HepG2 (cell line): ENCODE results near the gene IWS1. TPM values are rescaled to one million over a fixed set of nuclear protein-coding genes. Genes with fewer than 3 reads are reported as not detected.

Source experiments
- BRD4 ChIP-seq: sonication (generic); formaldehyde crosslinking; IDR thresholded peaks from 2 replicates; pipeline ENCODE4 v1.4.0; 2020; ENCODE audit warnings: missing genetic modification reagents
- GABPB1 ChIP-seq: IDR thresholded peaks from 2 replicates; pipeline ENCODE4 v1.6.1; 2016; ENCODE audit warnings: mild to moderate bottlenecking, missing genetic modification reagents, moderate library complexity, missing compliant biosample characterization
- HOXD1 ChIP-seq: sonication (generic); formaldehyde crosslinking; IDR thresholded peaks from 2 replicates; pipeline ENCODE4 v1.5.0; 2020; ENCODE audit warnings: missing genetic modification reagents
- KMT2A ChIP-seq: sonication (generic); formaldehyde crosslinking; IDR thresholded peaks from 2 replicates; pipeline ENCODE4 v1.4.0; 2020; ENCODE audit warnings: missing genetic modification reagents
- MAFG ChIP-seq: sonication (generic); formaldehyde crosslinking; IDR thresholded peaks from 2 replicates; pipeline ENCODE4 v1.5.1; 2020; ENCODE audit warnings: mild to moderate bottlenecking, missing genetic modification reagents
- RARA ChIP-seq: IDR thresholded peaks from 2 replicates; pipeline ENCODE4 v1.6.1; 2016; ENCODE audit warnings: missing genetic modification reagents, missing compliant biosample characterization
- RARG ChIP-seq: sonication (generic); formaldehyde crosslinking; IDR thresholded peaks from 2 replicates; pipeline ENCODE4 v1.4.0; 2020; ENCODE audit warnings: low read depth, mild to moderate bottlenecking, missing genetic modification reagents
- SIX4 ChIP-seq: sonication (generic); formaldehyde crosslinking; IDR thresholded peaks from 2 replicates; pipeline ENCODE4 v1.4.0; 2020; ENCODE audit warnings: missing genetic modification reagents
- SSRP1 ChIP-seq: IDR thresholded peaks from 2 replicates; pipeline ENCODE4 v1.6.1; 2016; ENCODE audit warnings: control low read depth
- TOPORS ChIP-seq: sonication (generic); formaldehyde crosslinking; IDR thresholded peaks from 2 replicates; pipeline ENCODE4 v1.8.0; 2023; ENCODE audit warnings: mild to moderate bottlenecking, missing genetic modification reagents
- ZBTB4 ChIP-seq: sonication (generic); formaldehyde crosslinking; IDR thresholded peaks from 2 replicates; pipeline ENCODE4 v1.4.0; 2020; ENCODE audit warnings: missing genetic modification reagents, mild to moderate bottlenecking, borderline replicate concordance
- ZFP1 ChIP-seq: IDR thresholded peaks from 2 replicates; pipeline ENCODE4 v1.6.1; 2016
- ZFY ChIP-seq: sonication (generic); formaldehyde crosslinking; IDR thresholded peaks from 2 replicates; pipeline ENCODE4 v1.4.0; 2020; ENCODE audit warnings: missing genetic modification reagents
- ZHX1 ChIP-seq: sonication (generic); formaldehyde crosslinking; IDR thresholded peaks from 2 replicates; pipeline ENCODE4 v1.8.1; 2022; ENCODE audit warnings: low read depth, mild to moderate bottlenecking, missing genetic modification reagents
- ZMYM2 ChIP-seq: sonication (generic); formaldehyde crosslinking; IDR thresholded peaks from 2 replicates; pipeline ENCODE4 v1.8.0; 2022; ENCODE audit warnings: mild to moderate bottlenecking, missing genetic modification reagents
- ZNF333 ChIP-seq: sonication (generic); formaldehyde crosslinking; IDR thresholded peaks from 2 replicates; pipeline ENCODE4 v1.4.0; 2020; ENCODE audit warnings: mild to moderate bottlenecking, missing genetic modification reagents, borderline replicate concordance
- ZNF337 ChIP-seq: sonication (generic); formaldehyde crosslinking; IDR thresholded peaks from 2 replicates; pipeline ENCODE4 v1.5.1; 2020; ENCODE audit warnings: missing genetic modification reagents, low read depth, mild to moderate bottlenecking, borderline replicate concordance
- ZNF414 ChIP-seq: sonication (generic); formaldehyde crosslinking; IDR thresholded peaks from 2 replicates; pipeline ENCODE4 v1.5.0; 2020; ENCODE audit warnings: missing genetic modification reagents
- ZNF576 ChIP-seq: sonication (generic); formaldehyde crosslinking; IDR thresholded peaks from 2 replicates; pipeline ENCODE4 v1.4.0; 2020; ENCODE audit warnings: mild to moderate bottlenecking, missing genetic modification reagents
- ZNF740 ChIP-seq: sonication (generic); formaldehyde crosslinking; IDR thresholded peaks from 2 replicates; pipeline ENCODE4 v1.4.0; 2020; ENCODE audit warnings: missing genetic modification reagents
- ZNF746 ChIP-seq: sonication (generic); formaldehyde crosslinking; IDR thresholded peaks from 2 replicates; pipeline ENCODE4 v1.8.0; 2022; ENCODE audit warnings: mild to moderate bottlenecking, missing genetic modification reagents
- ZNF749 ChIP-seq: sonication (generic); formaldehyde crosslinking; IDR thresholded peaks from 2 replicates; pipeline ENCODE4 v1.8.0; 2022; ENCODE audit warnings: mild to moderate bottlenecking, missing genetic modification reagents, moderate library complexity, borderline replicate concordance
- polyA plus RNA-seq, 8 experiments: library from polyadenylated mRNA; depleted of rRNA in 3 of 8; stranded (reverse) in 7 of 8; unstranded in 1 of 8; fragments of >200 nt; fragmentation: Illumina TruSeq in 4 of 8; extraction: Trizol in 4 of 8; gene quantifications; 2 replicates each; pipeline versions ENCODE4 v1.2.1 to v1.2.3, GENCODE V29; 2011 to 2016; ENCODE audit warnings: low read depth in 4 of 8, missing spikeins in 1 of 8, mixed read lengths in 1 of 8; ENCODE audit not compliant: insufficient read depth in 1 of 8
- total RNA-seq, 5 experiments: library from RNA; depleted of rRNA; stranded (reverse); fragments of >200 nt; fragmentation: Illumina TruSeq; extraction: Trizol; gene quantifications; 2 replicates each; pipeline ENCODE4 v1.2.3, GENCODE V29; 2016; ENCODE audit warnings: low read depth in 1 of 5

The IWS1 gene
- total and polyA plus RNA-seq, 2 of the 13 experiments (the other 11 are each of a cell fraction or from before 2014, with no cell fraction given) = 28.9 to 62.3 TPM

- TF ChIP-seq RARA (CRISPR knock-in tag) (no peak; the same call in none of the 2 replicates), SSRP1 (CRISPR knock-in tag) (peak; percentile 33; the same call in 1 of the 2 replicates), ZBTB4 (CRISPR knock-in tag) (peak; percentile 75), GABPB1 (CRISPR knock-in tag) (peak; percentile 93), MAFG (CRISPR knock-in tag) (no peak), ZFY (peak; percentile 88), ZNF337 (CRISPR knock-in tag) (peak; percentile 92), SIX4 (CRISPR knock-in tag) (no peak; the same call in 1 of the 2 replicates), ZNF746 (CRISPR knock-in tag) (no peak), ZHX1 (peak; percentile 96), HOXD1 (CRISPR knock-in tag) (no peak; the same call in 1 of the 2 replicates), BRD4 (peak; percentile 16; the same call in 1 of the 2 replicates), ZNF414 (peak; percentile 74; the same call in 1 of the 2 replicates), ZNF740 (CRISPR knock-in tag) (no peak), ZNF749 (CRISPR knock-in tag) (peak; percentile 61; the same call in 1 of the 2 replicates), ZNF576 (CRISPR knock-in tag) (peak; percentile 89; the same call in 1 of the 2 replicates), KMT2A (peak; percentile 97), TOPORS (CRISPR knock-in tag) (peak; percentile 44; the same call in 1 of the 2 replicates), RARG (CRISPR knock-in tag) (no peak), ZMYM2 (CRISPR knock-in tag) (peak; percentile 12; the same call in 1 of the 2 replicates), ZFP1 (CRISPR knock-in tag) (no peak), ZNF333 (CRISPR knock-in tag) (no peak; the same call in 1 of the 2 replicates)
These were observed at the start of gene IWS1 (continued) for GRCh38 chr2:127526132-127527000.
